ENCODE results near the gene MET.
A peak's percentile ranks its signal among the peaks of the same experiment; 100 is the strongest.
"Not testable (repeated sequence)": the region's sequence is repeated elsewhere in the genome, so short reads cannot be mapped to it uniquely, and the experiment has no call there.

The MET gene

GRCh38 chr7:116752305-116753074, 80.5 kb downstream of the MET start:
- ATAC-seq (no peak), DNase-seq (no peak)

DNA sequence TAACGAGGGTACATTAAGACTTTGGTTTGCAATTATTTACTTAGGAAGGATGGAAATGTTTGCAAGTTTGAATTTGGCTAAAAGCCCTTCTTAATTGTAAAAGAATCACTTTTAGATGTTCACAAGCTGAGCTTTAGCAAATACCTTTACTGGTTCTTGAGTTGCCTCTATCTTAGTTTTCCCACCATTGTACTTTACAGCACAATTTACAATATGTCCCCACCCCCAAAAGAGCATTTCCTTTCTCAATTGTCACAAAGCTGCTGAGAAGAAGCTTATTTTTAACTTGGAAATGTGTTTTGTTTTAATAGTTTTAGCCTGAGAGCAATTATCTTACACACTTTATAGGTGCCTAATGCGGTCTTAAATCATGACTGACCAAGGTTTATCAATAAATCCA, 81.1 kb downstream of the MET start:
- ATAC-seq (no peak), DNase-seq (no peak)

- ATAC-seq: no peak
- no peak for DNase-seq
Observed at GRCh38 chr7:116754186-116754585, 82.2 kb downstream of the MET start.

DNA sequence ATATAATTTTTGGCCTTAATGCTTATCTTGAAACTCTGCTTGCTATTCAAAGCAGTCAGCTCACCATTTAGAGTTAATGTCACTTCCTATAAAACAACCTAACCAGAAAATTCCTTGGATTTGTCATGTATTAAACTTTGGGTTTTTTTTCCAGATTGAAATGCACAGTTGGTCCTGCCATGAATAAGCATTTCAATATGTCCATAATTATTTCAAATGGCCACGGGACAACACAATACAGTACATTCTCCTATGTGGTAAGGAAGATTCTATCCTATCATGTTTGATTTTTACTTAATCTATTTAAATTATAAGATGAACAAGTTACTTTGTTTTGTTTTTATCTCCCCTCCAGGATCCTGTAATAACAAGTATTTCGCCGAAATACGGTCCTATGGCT, 85.3 kb downstream of the MET start:
- DNase-seq (no peak), ATAC-seq (no peak)

- not testable (repeated sequence) for DNase-seq, ATAC-seq
Observed at GRCh38 chr7:116759642-116760041, 87.6 kb downstream of the MET start.

DNA sequence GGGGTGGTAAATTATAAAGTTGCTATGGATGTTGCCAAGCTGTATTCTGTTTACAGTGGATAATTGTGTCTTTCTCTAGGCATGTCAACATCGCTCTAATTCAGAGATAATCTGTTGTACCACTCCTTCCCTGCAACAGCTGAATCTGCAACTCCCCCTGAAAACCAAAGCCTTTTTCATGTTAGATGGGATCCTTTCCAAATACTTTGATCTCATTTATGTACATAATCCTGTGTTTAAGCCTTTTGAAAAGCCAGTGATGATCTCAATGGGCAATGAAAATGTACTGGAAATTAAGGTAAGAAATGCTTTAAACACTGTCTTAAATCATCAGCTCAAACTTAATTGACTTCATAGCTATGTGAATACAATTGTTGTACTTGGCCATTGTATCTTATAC, 91.0 kb downstream of the MET start:
- ATAC-seq (no peak), DNase-seq (no peak)

DNA sequence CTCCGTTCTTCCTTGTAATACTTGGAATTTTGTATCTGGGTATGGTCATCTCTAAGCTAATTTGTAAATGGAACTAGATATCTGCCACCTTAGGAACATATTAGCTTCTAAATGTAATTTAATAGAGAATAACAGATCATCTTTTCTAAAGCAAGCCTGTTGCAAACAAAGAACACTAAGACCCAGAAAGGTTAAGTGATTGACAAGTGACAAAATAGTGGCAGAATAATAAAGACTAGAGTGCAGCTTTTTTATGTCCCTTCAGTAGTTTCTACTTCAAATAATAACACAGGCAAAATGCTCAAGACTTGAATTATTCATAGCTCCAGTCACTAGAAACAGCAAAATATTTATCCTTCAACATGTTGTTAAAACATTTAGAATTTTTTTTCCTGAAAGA, 91.7 kb downstream of the MET start:
- DNase-seq (no peak), ATAC-seq (no peak)

GRCh38 chr7:116766881-116767280, 94.9 kb downstream of the MET start:
- no peak for ATAC-seq
- no peak for DNase-seq

- DNase-seq (no peak), ATAC-seq (no peak)
Observed at GRCh38 chr7:116769546-116769945, 97.5 kb downstream of the MET start.

DNA sequence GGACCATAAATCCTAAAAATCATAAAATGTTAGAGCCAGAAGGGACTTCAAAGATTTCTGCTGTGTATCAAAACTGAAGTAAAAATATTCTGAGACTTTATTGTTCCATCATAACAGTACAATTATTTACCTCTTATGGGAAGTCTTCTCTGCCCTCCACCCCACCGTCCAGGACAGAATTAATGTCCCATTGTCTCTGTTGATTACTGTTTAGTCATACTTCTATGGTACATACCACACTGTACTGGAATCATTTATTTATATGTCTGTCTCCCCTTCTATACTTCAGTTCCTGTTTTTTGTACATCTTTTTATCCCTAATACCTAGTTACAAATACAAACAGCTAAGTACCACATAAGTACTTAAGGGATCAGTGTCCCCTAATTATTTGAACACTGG, 98.9 kb downstream of the MET start:
- ATAC-seq (no peak), DNase-seq (no peak)

DNA sequence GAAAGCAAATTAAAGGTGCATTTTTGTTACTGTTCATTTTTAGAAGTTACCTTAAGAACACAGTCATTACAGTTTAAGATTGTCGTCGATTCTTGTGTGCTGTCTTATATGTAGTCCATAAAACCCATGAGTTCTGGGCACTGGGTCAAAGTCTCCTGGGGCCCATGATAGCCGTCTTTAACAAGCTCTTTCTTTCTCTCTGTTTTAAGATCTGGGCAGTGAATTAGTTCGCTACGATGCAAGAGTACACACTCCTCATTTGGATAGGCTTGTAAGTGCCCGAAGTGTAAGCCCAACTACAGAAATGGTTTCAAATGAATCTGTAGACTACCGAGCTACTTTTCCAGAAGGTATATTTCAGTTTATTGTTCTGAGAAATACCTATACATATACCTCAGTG, 99.6 kb downstream of the MET start:
- ATAC-seq: no peak
- DNase-seq: no peak

DNA sequence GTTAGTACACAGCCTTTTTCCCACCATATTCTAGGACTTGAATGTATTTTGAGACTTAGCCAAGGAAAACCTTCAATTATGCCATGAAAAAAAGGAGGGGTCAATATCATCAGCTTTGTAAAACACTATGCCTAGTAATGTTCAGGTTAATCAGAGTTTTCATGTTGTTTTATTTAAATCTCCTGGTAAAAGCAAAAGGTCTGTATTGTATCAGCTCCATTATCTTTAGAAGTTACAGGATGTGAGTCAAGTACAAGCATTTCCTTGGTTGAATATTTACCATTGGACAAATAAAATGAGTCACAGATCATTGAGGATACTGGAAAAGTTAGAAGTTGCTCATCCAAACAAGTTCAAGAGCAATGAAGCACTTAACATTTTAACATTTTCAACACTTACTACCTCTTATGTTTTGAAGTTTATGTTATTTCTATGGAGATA, 100.4 kb downstream of the MET start:
- ATAC-seq (no peak), DNase-seq (no peak)

- no peak for DNase-seq
- no peak for ATAC-seq
Observed at GRCh38 chr7:116772926-116773749, 101.1 kb downstream of the MET start.

- DNase-seq (no peak), ATAC-seq (no peak)
Observed at GRCh38 chr7:116776046-116776445, 104.0 kb downstream of the MET start.

GRCh38 chr7:116776610-116777289, 104.8 kb downstream of the MET start:
- DNase-seq (peak; percentile 7), ATAC-seq (peak; percentile 84)

GRCh38 chr7:116777651-116778281, 105.8 kb downstream of the MET start:
- DNase-seq: no peak
- ATAC-seq: no peak

- ATAC-seq (no peak), DNase-seq (no peak)
Observed at GRCh38 chr7:116779216-116779615, 107.2 kb downstream of the MET start.

DNA sequence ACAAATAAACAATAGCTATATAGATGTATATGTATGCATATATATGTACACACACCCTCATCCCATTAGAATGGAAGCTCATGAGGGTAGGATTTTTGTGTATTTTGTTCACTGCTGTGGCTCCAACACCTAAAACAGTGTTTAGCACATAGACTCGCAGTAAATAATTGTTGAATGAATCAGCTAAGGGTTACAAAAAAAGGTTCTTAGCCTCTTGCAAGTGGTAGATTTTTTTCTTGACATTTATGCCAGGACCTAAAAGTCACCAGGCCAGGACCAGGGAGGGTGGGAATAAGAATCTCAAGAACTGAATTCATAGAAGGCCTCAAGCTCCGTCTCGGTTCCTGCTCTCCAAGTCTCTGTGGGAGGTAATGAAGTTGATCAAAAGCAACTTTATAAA, 107.9 kb downstream of the MET start:
- ATAC-seq: no peak
- DNase-seq: no peak

GRCh38 chr7:116780521-116780920, 108.5 kb downstream of the MET start:
- DNase-seq: no peak
- peak; percentile 77 for ATAC-seq

GRCh38 chr7:116780966-116781365, 109.0 kb downstream of the MET start:
- DNase-seq (no peak), ATAC-seq (no peak)

- no peak for DNase-seq
Observed at GRCh38 chr7:116781584-116781983, 109.6 kb downstream of the MET start.

DNA sequence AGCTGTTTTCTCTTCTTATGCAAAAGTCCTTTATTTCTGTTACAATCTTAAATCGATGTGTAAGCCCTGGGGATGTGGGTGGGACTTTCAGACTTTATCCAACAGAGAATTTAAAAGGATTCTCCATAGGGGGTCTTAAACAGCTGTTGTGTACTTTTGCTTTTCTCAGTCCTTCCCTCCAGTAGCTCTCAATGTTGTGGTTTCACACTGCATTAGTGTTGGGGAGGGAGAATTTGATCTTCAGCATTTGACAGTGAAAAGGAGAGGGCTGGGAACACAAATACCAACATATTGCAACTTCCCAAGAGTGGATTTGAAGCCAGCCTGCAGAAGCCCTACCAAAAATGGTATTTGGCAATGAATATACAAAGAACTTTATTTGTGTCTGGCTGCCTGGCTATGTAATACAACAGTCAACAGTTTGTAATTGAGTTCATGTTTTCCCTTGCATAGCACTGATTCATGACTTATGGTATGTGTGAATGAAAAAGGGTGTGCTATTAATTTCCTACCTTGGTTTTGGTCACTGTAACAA, 110.2 kb downstream of the MET start:
- ATAC-seq: no peak

More at GRCh38 chr7:116781584-116781983, 109.6 kb downstream of the MET start:
- no peak for ATAC-seq

More for the DNA sequence above, 110.2 kb downstream of the MET start:
- no peak for DNase-seq
